Neural progenitor cell (in vitro differentiated cells): ENCODE measurements around the gene SPTAN1. TPM values are rescaled to one million over a fixed set of nuclear protein-coding genes. Genes with fewer than 3 reads are reported as not detected.
A peak's percentile ranks its signal among the peaks of the same experiment; 100 is the strongest.

Source experiments
- DNase-seq: peaks from one replicate; pipeline ENCODE4 v3.0.0-alpha.2; 2016; ENCODE audit warnings: low spot score
- H2AFZ ChIP-seq: fragments of 200-600 bp; sonication (generic); replicated peaks from 2 replicates; pipeline ENCODE4 v1.6.1; 2016; ENCODE audit warnings: antibody characterized with exemption
- H3F3A ChIP-seq: fragments of 200-600 bp; sonication (generic); 2 replicates; pipeline ENCODE4 v1.6.1; 2016; ENCODE audit warnings: antibody characterized with exemption, low read depth
- H3K27ac ChIP-seq: fragments of 200-600 bp; sonication (generic); 2 replicates; pipeline ENCODE4 v1.5.1; 2016; ENCODE audit warnings: mild to moderate bottlenecking
- H3K27me3 ChIP-seq: fragments of 200-600 bp; sonication (generic); 2 replicates; pipeline ENCODE4 v1.6.1; 2016; ENCODE audit warnings: mild to moderate bottlenecking, moderate library complexity
- H3K36me3 ChIP-seq: fragments of 200-600 bp; sonication (generic); 2 replicates; pipeline ENCODE4 v1.5.1; 2016
- H3K4me1 ChIP-seq: fragments of 200-600 bp; sonication (generic); 2 replicates; pipeline ENCODE4 v1.6.1; 2016; ENCODE audit warnings: mixed run types
- H3K4me2 ChIP-seq: fragments of 200-600 bp; sonication (generic); 2 replicates; pipeline ENCODE4 v1.6.1; 2016
- H3K4me3 ChIP-seq: fragments of 200-600 bp; sonication (generic); 2 replicates; pipeline ENCODE4 v1.5.1; 2016
- H3K79me2 ChIP-seq: fragments of 200-600 bp; sonication (generic); 2 replicates; pipeline ENCODE4 v1.6.1; 2016; ENCODE audit warnings: low read depth
- H3K9ac ChIP-seq: fragments of 200-600 bp; sonication (generic); 2 replicates; pipeline ENCODE4 v1.6.1; 2016
- H3K9me3 ChIP-seq: fragments of 200-600 bp; sonication (generic); 2 replicates; pipeline ENCODE4 v1.5.1; 2016; ENCODE audit warnings: low read depth
- H4K20me1 ChIP-seq: fragments of 200-600 bp; sonication (generic); 2 replicates; pipeline ENCODE4 v1.6.1; 2016; ENCODE audit warnings: low read depth
- H3K27ac Mint-ChIP-seq: 3 replicates; pipeline ENCODE4 v1.8.0; 2021; ENCODE audit warnings: mixed read lengths
- H3K27me3 Mint-ChIP-seq: 2 replicates; pipeline ENCODE4 v1.8.0; 2022; ENCODE audit warnings: low read depth, mild to moderate bottlenecking, inconsistent platforms, moderate library complexity, mixed read lengths; ENCODE audit not compliant: insufficient read depth
- H3K36me3 Mint-ChIP-seq: 3 replicates; pipeline ENCODE4 v1.8.0; 2021; ENCODE audit warnings: mixed read lengths
- H3K4me1 Mint-ChIP-seq: 3 replicates; pipeline ENCODE4 v1.8.0; 2021; ENCODE audit warnings: mixed read lengths
- H3K4me3 Mint-ChIP-seq: 3 replicates; pipeline ENCODE4 v1.8.0; 2021; ENCODE audit warnings: mild to moderate bottlenecking, moderate library complexity, mixed read lengths
- H3K9me3 Mint-ChIP-seq: 3 replicates; pipeline ENCODE4 v1.8.0; 2020; ENCODE audit warnings: mixed read lengths
- EZH2 ChIP-seq: fragments of 200-600 bp; sonication (generic); IDR thresholded peaks from 2 replicates; pipeline ENCODE4 v1.6.1; 2017; ENCODE audit warnings: antibody characterized with exemption, mild to moderate bottlenecking, moderate library complexity
- EZH2phosphoT487 ChIP-seq: fragments of 200-600 bp; sonication (generic); IDR thresholded peaks from 2 replicates; pipeline ENCODE4 v1.6.1; 2017; ENCODE audit warnings: antibody characterized with exemption
- total RNA-seq: library from RNA; depleted of rRNA; stranded (reverse); fragments of >200 nt; gene quantifications from 2 replicates; pipeline ENCODE4 v1.2.3, GENCODE V29; 2015; ENCODE audit warnings: low replicate concordance
- TF ChIP-seq, protein P1 (sequence below): fragments of 200-600 bp; sonication (generic); IDR thresholded peaks from 2 replicates; pipeline ENCODE4 v1.5.1; 2017; ENCODE audit warnings: antibody characterized with exemption, mild to moderate bottlenecking

Gene SPTAN1
- total RNA-seq, 1 donor from 2014 or later: 112 TPM

DNA sequence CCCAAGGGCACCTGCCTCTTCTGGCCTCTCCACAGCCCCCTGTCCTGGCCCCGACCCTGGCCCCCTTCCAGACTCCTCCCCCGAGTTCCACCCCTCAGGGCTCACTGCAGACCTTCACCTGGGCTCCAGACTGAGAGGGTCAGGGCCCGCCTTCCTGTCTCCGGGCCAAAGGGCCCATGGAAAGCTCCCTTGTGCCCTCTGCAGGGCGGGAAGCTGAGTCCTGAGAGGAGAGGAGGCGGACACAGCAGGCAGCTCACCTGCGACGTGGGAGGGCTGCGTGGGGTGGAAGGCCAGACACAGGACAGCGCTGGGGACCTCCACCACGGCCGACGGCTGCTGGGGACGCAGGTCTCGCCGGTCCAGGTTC is 83.6 kb downstream of the SPTAN1 start:
- Mint-ChIP-seq H3K36me3 (peaks cover 31% of the 10 kb centered on the region), H3K27ac (no peak overlapping the region)
- no peak overlapping the region for H3K4me3 ChIP-seq

DNA sequence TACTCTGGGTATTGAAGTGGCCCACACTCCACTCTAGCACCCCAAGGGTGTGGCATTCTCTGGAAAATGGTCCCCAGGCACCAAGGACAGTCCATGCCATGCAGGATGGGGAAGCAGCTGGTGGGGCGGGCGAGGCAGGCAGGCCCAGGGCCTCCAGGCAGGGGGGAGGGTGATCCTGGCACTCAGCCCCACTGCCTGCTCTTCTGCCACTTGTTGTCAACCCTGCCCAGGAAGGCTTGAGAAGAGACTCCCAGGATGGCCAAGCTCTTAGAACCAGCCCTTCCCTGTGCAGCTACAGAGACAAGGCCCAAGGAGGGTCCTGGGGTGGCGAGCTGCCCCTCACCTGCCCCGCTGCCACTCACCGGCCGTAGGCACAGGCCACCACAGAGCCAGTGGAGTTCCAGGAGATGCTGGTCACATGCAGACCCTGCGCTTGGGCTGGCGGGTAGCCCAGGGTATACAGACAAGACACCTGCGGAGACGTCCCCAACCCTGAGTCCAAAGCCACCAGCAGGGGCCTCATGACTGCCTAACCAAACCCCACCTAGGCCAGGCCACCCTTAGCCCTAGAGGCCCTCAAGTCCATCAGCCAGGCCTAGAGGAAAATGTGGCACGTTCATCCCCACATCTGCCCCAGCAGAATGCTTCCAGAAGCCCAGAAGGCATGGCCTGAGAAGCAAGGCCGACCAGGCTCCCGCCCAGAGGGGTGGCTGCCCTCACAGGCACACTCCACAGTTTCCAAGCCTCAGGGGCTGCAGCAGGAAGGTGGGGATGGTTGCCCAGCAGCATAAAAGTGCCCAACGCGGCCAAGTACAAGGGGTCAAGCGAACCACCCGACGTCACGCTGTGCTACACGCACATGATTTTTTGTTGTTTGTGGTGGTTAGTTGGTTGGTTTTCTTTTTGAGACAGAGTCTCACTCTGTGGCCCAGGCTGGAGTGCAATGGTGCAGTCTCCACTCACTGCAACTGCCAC is 84.5 kb downstream of the SPTAN1 start:
- no peaks in the 10 kb centered on the region for H3K4me1 ChIP-seq
- Mint-ChIP-seq H3K9me3 (no peaks in the 10 kb centered on the region), H3K4me1 (no peaks in the 10 kb centered on the region), H3K4me3 (no peak overlapping the region), H3K36me3 (peaks cover 30% of the 10 kb centered on the region), H3K27ac (no peak overlapping the region), H3K27me3 (peaks cover 10% of the 10 kb centered on the region)
- H3K27ac ChIP-seq: no peak overlapping the region
- no peak overlapping the region for H3K4me2 ChIP-seq
- no peak overlapping the region for H3K4me3 ChIP-seq
- TF ChIP-seq, protein P1, sequence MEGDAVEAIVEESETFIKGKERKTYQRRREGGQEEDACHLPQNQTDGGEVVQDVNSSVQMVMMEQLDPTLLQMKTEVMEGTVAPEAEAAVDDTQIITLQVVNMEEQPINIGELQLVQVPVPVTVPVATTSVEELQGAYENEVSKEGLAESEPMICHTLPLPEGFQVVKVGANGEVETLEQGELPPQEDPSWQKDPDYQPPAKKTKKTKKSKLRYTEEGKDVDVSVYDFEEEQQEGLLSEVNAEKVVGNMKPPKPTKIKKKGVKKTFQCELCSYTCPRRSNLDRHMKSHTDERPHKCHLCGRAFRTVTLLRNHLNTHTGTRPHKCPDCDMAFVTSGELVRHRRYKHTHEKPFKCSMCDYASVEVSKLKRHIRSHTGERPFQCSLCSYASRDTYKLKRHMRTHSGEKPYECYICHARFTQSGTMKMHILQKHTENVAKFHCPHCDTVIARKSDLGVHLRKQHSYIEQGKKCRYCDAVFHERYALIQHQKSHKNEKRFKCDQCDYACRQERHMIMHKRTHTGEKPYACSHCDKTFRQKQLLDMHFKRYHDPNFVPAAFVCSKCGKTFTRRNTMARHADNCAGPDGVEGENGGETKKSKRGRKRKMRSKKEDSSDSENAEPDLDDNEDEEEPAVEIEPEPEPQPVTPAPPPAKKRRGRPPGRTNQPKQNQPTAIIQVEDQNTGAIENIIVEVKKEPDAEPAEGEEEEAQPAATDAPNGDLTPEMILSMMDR: no peak
- TF ChIP-seq EZH2phosphoT487: no peak
- no peak for TF ChIP-seq EZH2
- H4K20me1 ChIP-seq: peaks cover 38% of the 10 kb centered on the region
- no peaks in the 10 kb centered on the region for H3K27me3 ChIP-seq
- H3F3A ChIP-seq: no peaks in the 10 kb centered on the region
- no peak overlapping the region for H2AFZ ChIP-seq
- H3K79me2 ChIP-seq: peaks cover 6% of the 10 kb centered on the region
- no peak overlapping the region for H3K9ac ChIP-seq
- H3K9me3 ChIP-seq: no peaks in the 10 kb centered on the region
- H3K36me3 ChIP-seq: no peaks in the 10 kb centered on the region
- DNase-seq: no peak

More for the DNA sequence above, 83.6 kb downstream of the SPTAN1 start:
- H3F3A ChIP-seq: no peaks in the 10 kb centered on the region
- H3K9me3 ChIP-seq: no peaks in the 10 kb centered on the region
- H2AFZ ChIP-seq: no peak overlapping the region
- H3K9ac ChIP-seq: no peak overlapping the region
- H4K20me1 ChIP-seq: peaks cover 35% of the 10 kb centered on the region
- no peaks in the 10 kb centered on the region for H3K27me3 ChIP-seq
- H3K36me3 ChIP-seq: no peaks in the 10 kb centered on the region
- DNase-seq: peak; percentile 48
- H3K4me2 ChIP-seq: no peak overlapping the region
- no peak for TF ChIP-seq EZH2
- TF ChIP-seq, protein P1: peak; percentile 29
- H3K79me2 ChIP-seq: no peaks in the 10 kb centered on the region
- Mint-ChIP-seq H3K9me3 (no peaks in the 10 kb centered on the region), H3K4me1 (no peaks in the 10 kb centered on the region), H3K27me3 (peaks cover 10% of the 10 kb centered on the region), H3K4me3 (no peak overlapping the region)
- H3K4me1 ChIP-seq: no peaks in the 10 kb centered on the region
- H3K27ac ChIP-seq: no peak overlapping the region

DNA sequence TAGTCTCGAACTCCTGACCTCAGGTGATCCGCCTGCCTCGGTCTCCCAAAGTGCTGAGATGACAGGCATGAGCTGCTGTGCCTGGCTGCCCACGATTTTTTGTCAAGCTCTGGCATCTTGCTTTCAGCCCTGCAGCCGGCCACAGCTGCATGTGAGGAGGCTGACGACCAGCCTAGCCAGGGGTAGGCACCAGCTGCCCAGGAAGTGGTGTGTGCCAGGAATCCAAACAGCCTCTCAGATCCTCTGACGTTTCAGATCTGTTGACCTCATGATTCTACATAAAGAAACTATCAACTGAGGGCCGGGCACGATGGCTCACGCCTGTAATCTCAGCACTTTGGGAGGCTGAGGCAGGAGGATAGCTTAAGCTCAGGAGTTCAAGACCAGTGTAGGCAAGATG is 85.3 kb downstream of the SPTAN1 start:
- TF ChIP-seq EZH2 (no peak), EZH2phosphoT487 (no peak)
- TF ChIP-seq, protein P1: no peak
- H3K9me3 ChIP-seq: no peaks in the 10 kb centered on the region
- no peaks in the 10 kb centered on the region for H3F3A ChIP-seq
- Mint-ChIP-seq H3K9me3 (no peaks in the 10 kb centered on the region), H3K27ac (no peak overlapping the region), H3K36me3 (peaks cover 28% of the 10 kb centered on the region), H3K4me3 (no peak overlapping the region), H3K4me1 (peaks cover under 1% of the 10 kb centered on the region), H3K27me3 (peaks cover 10% of the 10 kb centered on the region)
- DNase-seq: no peak
- H3K9ac ChIP-seq: no peak overlapping the region
- H4K20me1 ChIP-seq: peaks cover 41% of the 10 kb centered on the region
- no peak overlapping the region for H3K27ac ChIP-seq
- H3K36me3 ChIP-seq: no peaks in the 10 kb centered on the region
- H3K27me3 ChIP-seq: no peaks in the 10 kb centered on the region
- no peak overlapping the region for H3K4me2 ChIP-seq
- H3K4me3 ChIP-seq: no peak overlapping the region
- H3K4me1 ChIP-seq: no peaks in the 10 kb centered on the region
- no peak overlapping the region for H2AFZ ChIP-seq
- peaks cover 10% of the 10 kb centered on the region for H3K79me2 ChIP-seq
